T-helper 2 cell (primary cell): ENCODE data around the gene CFAP77.

ENCODE experiments used
- DNase-seq, 5 experiments: peaks; one replicate each; pipeline versions ENCODE4 v3.0.0 to v3.0.0-alpha.2; 2012 to 2022

The CFAP77 gene

DNA sequence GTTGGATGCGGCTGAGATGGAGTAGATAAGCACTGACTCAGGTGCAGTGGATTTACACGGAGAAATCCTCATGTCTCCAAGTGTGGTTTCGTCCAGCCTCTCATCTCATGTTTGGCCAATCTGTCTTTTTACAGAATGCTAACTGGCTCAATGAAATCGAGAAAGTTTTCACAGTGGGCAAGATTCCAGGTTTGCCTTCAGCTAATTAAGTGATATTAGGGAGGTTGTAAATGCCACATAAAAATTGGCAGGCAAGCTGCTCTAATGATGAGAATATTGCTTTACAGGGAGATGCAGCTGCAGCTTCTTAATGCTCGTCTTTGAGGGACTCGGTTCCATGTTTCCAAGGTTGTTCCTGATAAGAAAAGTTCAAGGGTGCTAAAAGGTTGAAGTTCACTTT lies 196.1 kb downstream of the CFAP77 start:
- no peak for DNase-seq

GRCh38 chr9:132609184-132609583 lies 199.2 kb downstream of the CFAP77 start:
- DNase-seq = no peak

DNA sequence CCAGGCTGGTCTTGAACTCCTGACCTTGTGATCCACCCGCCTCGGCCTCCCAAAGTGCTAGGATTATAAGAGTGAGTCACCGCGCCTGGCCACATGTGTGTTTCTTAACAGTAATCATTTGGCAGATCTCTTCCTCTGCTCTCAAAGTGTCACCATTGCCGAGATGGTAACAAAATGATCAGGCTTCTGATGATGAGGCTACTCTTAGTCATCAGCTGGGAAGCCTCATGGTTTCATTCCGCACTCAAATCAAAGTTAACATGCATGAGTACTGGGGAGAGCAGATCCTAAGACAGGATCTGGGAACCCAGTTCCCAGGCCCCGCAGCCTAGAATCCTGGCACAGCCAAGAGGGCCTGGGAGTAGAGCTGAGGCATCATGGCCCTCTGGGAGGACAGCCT lies 199.8 kb downstream of the CFAP77 start:
- DNase-seq = peak in 1 of 5 experiments; percentile 25

- DNase-seq = no peak
These were observed 200.7 kb downstream of the CFAP77 start for GRCh38 chr9:132610661-132611060.

- no peak for DNase-seq
These were observed 204.3 kb downstream of the CFAP77 start for GRCh38 chr9:132614324-132614723.

DNA sequence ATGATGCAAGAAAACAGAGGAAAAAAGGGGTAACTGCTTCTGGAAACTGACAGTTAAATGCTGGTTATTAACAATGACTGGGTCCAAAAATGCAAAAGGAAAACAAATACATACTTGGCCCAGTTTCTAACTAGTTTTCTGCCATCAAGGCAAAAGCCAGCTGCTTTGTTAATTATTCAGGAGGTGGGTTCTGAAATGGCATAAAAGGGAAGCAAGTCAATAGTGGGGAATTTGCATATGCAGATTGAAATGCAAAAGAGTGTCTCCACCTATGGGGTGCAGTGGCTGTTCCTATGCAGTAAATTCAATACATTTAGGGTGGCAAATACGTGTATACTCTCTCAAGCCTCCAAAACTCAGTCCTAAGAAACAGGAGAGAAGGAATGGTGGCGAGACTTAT lies 205.8 kb downstream of the CFAP77 start:
- no peak for DNase-seq

DNA sequence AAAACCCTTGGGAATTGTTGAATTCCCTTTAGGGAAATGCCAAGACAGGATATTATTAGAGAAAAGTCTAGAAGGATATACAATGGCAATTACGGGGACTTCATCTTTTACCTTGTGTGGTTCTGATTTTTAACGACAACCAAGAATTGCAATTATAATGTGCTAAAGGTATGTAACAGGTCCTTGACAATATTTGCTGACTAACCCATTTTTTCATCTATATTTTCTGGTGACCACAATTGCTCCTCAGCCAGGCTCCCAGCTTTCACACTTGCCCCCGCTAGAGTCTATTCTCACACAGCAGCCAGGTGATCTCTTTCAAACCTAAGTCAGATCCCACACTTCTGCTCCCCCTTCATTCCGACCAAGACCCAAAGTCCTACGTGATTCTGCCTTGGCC lies 206.7 kb downstream of the CFAP77 start:
- no peak for DNase-seq

DNA sequence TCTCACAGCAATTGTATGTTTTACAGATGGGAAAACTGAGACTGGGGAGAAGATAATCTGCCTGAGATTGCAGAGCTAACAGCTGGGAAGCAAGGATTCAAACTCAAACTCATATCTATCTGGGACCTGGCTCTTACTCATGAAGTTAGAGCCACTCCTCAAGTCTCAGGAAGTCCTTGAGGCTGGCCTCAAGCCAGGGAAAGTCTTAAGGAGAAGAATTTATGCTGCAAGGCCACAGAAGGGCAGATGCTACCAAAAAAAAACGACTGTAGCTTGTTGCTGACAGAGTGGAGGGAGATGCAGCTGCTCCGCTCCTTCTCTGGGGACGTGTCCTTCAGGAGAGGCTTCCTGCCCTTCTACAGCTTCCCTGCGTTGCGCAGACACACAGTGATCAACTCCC lies 212.1 kb downstream of the CFAP77 start:
- no peak for DNase-seq
